Adrenal gland (tissue), 5 donors: Measurements from ENCODE around the gene LYRM4.

Experiments used
- POLR2A ChIP-seq, 2 donors: fragments of 450-650 bp; IDR thresholded peaks; one replicate each; pipeline ENCODE4 v1.6.1; 2017; ENCODE audit warnings: antibody characterized with exemption in 2 of 2, mild to moderate bottlenecking in 2 of 2, moderate library complexity in 1 of 2
- TF ChIP-seq, protein P1 (sequence below), 6 experiments: fragments of 450-650 bp in 4 of 6; fragments of 200-600 bp in 2 of 6; sonication (generic) in 1 of 6; IDR thresholded peaks; 1 replicate in 5 of 6; 2 replicates in 1 of 6; pipeline versions ENCODE4 v1.5.1 to v1.8.0; 2016 to 2021; ENCODE audit warnings: antibody characterized with exemption in 6 of 6, mild to moderate bottlenecking in 2 of 6, moderate library complexity in 1 of 6
- donor health status: DM: no; HTN: no; CAD: no.

DNA sequence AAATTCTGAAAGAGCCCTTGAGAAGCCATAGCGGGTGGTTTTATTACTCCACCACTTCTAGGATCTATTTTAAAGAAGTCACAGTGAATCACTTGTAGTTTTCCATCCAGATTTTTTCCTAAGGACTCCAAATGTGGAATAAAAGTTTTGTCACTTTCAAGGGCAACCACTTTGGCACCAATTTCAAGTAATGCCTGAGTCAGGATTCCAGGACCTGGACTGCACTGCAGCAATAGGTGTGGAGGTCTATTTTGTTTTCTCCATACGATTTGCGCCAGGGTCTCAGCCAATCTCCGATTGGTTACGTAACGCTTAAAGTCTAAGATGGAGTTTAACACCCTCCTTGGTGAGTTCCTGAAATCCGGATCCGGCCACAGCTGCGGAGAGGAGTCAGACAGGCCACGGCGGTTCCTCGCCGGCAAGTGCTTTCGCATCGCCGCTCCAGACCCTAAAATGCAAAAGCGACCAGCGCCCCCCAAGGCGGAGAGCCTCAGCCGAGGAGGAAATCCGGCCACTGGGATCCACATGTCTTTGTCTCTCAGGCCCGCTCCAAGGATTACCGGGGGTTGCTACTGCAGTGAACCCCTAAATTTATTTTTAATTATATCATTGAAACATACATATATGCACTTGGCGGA is 194.2 kb downstream of the LYRM4 start:
- TF ChIP-seq, protein P1, sequence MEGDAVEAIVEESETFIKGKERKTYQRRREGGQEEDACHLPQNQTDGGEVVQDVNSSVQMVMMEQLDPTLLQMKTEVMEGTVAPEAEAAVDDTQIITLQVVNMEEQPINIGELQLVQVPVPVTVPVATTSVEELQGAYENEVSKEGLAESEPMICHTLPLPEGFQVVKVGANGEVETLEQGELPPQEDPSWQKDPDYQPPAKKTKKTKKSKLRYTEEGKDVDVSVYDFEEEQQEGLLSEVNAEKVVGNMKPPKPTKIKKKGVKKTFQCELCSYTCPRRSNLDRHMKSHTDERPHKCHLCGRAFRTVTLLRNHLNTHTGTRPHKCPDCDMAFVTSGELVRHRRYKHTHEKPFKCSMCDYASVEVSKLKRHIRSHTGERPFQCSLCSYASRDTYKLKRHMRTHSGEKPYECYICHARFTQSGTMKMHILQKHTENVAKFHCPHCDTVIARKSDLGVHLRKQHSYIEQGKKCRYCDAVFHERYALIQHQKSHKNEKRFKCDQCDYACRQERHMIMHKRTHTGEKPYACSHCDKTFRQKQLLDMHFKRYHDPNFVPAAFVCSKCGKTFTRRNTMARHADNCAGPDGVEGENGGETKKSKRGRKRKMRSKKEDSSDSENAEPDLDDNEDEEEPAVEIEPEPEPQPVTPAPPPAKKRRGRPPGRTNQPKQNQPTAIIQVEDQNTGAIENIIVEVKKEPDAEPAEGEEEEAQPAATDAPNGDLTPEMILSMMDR (IDR thresholded peaks at IDR 0.05), result no peak
- TF ChIP-seq POLR2A (IDR thresholded peaks at IDR 0.05), result no peak
